DND-41 (cell line): ENCODE data around the gene ZBTB8B.
"Not testable (repeated sequence)": the region's sequence is repeated elsewhere in the genome, so short reads cannot be mapped to it uniquely, and the experiment has no call there.

ENCODE experiments used
- ATAC-seq: fragments of 200-7000 bp; cut with Tn5 transposase; 3 replicates; pipeline ENCODE4 v1.9.1; 2021; ENCODE audit warnings: low read depth; ENCODE audit not compliant: insufficient read depth
- DNase-seq: peaks from one replicate; pipeline ENCODE4 v3.0.0-alpha.2; 2020
- H2AFZ ChIP-seq: 2 replicates; pipeline ENCODE4 v1.6.0; 2012; ENCODE audit warnings: low read depth, low read length
- H3K27ac ChIP-seq: 2 replicates; pipeline ENCODE4 v1.5.1; 2012; ENCODE audit warnings: low read length, inconsistent platforms
- H3K27me3 ChIP-seq: fragments of 200-600 bp; sonication (generic); 2 replicates; pipeline ENCODE4 v1.6.0; 2012; ENCODE audit warnings: low read length, mild to moderate bottlenecking, inconsistent platforms; ENCODE audit not compliant: insufficient read depth, poor library complexity
- H3K36me3 ChIP-seq: 2 replicates; pipeline ENCODE4 v1.5.1; 2012; ENCODE audit warnings: low read length, inconsistent platforms; ENCODE audit not compliant: insufficient read depth
- H3K4me1 ChIP-seq: 2 replicates; pipeline ENCODE4 v1.5.1; 2012; ENCODE audit warnings: mild to moderate bottlenecking, low read length; ENCODE audit not compliant: insufficient read depth
- H3K4me2 ChIP-seq: 2 replicates; pipeline ENCODE4 v1.6.0; 2012; ENCODE audit warnings: mild to moderate bottlenecking, moderate library complexity, low read length, inconsistent platforms; ENCODE audit not compliant: insufficient read depth
- H3K4me3 ChIP-seq, 2 experiments: fragments of 200-600 bp in 1 of 2; shearing (Covaris generic) in 1 of 2; 2 replicates each; pipeline ENCODE4 v1.5.1; 2012 to 2016; ENCODE audit warnings: inconsistent platforms in 2 of 2, low read length in 2 of 2, mild to moderate bottlenecking in 2 of 2, low read depth in 1 of 2, moderate library complexity in 1 of 2
- H3K79me2 ChIP-seq: 2 replicates; pipeline ENCODE4 v1.6.0; 2012; ENCODE audit warnings: low read length, inconsistent platforms; ENCODE audit not compliant: insufficient read depth
- H3K9ac ChIP-seq: 2 replicates; pipeline ENCODE4 v1.6.0; 2012; ENCODE audit warnings: low read depth, mild to moderate bottlenecking, inconsistent platforms, low read length, moderate library complexity
- H3K9me3 ChIP-seq: 2 replicates; pipeline ENCODE4 v1.5.1; 2012; ENCODE audit warnings: low read length, moderate library complexity, mild to moderate bottlenecking, inconsistent platforms; ENCODE audit not compliant: insufficient read depth, severe bottlenecking
- H4K20me1 ChIP-seq: 2 replicates; pipeline ENCODE4 v1.6.0; 2012; ENCODE audit warnings: low read length; ENCODE audit not compliant: insufficient read depth
- CTCF ChIP-seq: IDR thresholded peaks from 2 replicates; pipeline ENCODE4 v1.5.1; 2012; ENCODE audit warnings: borderline replicate concordance, low read length, moderate library complexity, mild to moderate bottlenecking; ENCODE audit not compliant: poor library complexity, severe bottlenecking; ENCODE audit errors: extremely low read depth
- EZH2 ChIP-seq: IDR thresholded peaks from 3 replicates; pipeline ENCODE4 v1.6.1; 2012; ENCODE audit warnings: borderline replicate concordance, low read depth, mild to moderate bottlenecking, moderate library complexity, low read length, inconsistent platforms; ENCODE audit not compliant: severe bottlenecking

Gene ZBTB8B

GRCh38 chr1:32427264-32427963, 37.5 kb upstream of the ZBTB8B start:
- H3K9me3 ChIP-seq: no peaks in the 10 kb centered on the region
- H3K9ac ChIP-seq: no peak overlapping the region
- no peak overlapping the region for H2AFZ ChIP-seq
- peaks cover 29% of the 10 kb centered on the region for H3K27me3 ChIP-seq
- TF ChIP-seq CTCF (no peak), EZH2 (no peak)
- ATAC-seq: no peak
- no peaks in the 10 kb centered on the region for H3K4me1 ChIP-seq
- no peak for DNase-seq
- H4K20me1 ChIP-seq: no peaks in the 10 kb centered on the region
- H3K4me3 ChIP-seq: no peak overlapping the region
- H3K4me2 ChIP-seq: no peak overlapping the region
- H3K27ac ChIP-seq: no peak overlapping the region
- H3K79me2 ChIP-seq: no peaks in the 10 kb centered on the region
- no peaks in the 10 kb centered on the region for H3K36me3 ChIP-seq

- no peaks in the 10 kb centered on the region for H3K79me2 ChIP-seq
These were observed 33.0 kb upstream of the ZBTB8B start for GRCh38 chr1:32431736-32432400.

GRCh38 chr1:32438136-32438535, 26.7 kb upstream of the ZBTB8B start:
- Histone ChIP-seq H3K9ac (no peak overlapping the region), H2AFZ (no peak overlapping the region), H3K79me2 (no peaks in the 10 kb centered on the region), H3K9me3 (no peaks in the 10 kb centered on the region), H3K27ac (no peak overlapping the region), H3K4me1 (no peaks in the 10 kb centered on the region), H3K4me2 (no peak overlapping the region), H4K20me1 (no peaks in the 10 kb centered on the region), H3K4me3 (no peak overlapping the region), H3K27me3 (peaks cover 2% of the 10 kb centered on the region), H3K36me3 (no peaks in the 10 kb centered on the region)
- ATAC-seq: no peak
- TF ChIP-seq CTCF (no peak), EZH2 (no peak)
- no peak for DNase-seq

More at GRCh38 chr1:32431736-32432400, 33.0 kb upstream of the ZBTB8B start:
- DNase-seq (no peak), ATAC-seq (no peak)
- H3K27ac ChIP-seq: no peak overlapping the region
- no peak overlapping the region for H2AFZ ChIP-seq
- no peaks in the 10 kb centered on the region for H3K4me1 ChIP-seq
- no peak overlapping the region for H3K4me2 ChIP-seq
- H3K36me3 ChIP-seq: no peaks in the 10 kb centered on the region
- no peak overlapping the region for H3K4me3 ChIP-seq
- no peak overlapping the region for H3K9ac ChIP-seq
- H3K9me3 ChIP-seq: no peaks in the 10 kb centered on the region
- H4K20me1 ChIP-seq: no peaks in the 10 kb centered on the region
- peaks cover 3% of the 10 kb centered on the region for H3K27me3 ChIP-seq
- TF ChIP-seq CTCF (no peak), EZH2 (no peak)

GRCh38 chr1:32438777-32439176, 26.1 kb upstream of the ZBTB8B start:
- not testable (repeated sequence) for H3K27ac ChIP-seq, H3K4me2 ChIP-seq

GRCh38 chr1:32441467-32441866, 23.4 kb upstream of the ZBTB8B start:
- not testable (repeated sequence) for H3K4me1 ChIP-seq

More at GRCh38 chr1:32438777-32439176, 26.1 kb upstream of the ZBTB8B start:
- H3K36me3 ChIP-seq, H3K79me2 ChIP-seq, H4K20me1 ChIP-seq, H2AFZ ChIP-seq, H3K9me3 ChIP-seq, H3K4me1 ChIP-seq, DNase-seq, ATAC-seq, H3K4me3 ChIP-seq, H3K9ac ChIP-seq, H3K27me3 ChIP-seq: not testable (repeated sequence)

More at GRCh38 chr1:32441467-32441866, 23.4 kb upstream of the ZBTB8B start:
- DNase-seq, H3K4me3 ChIP-seq, H3K36me3 ChIP-seq, H3K9me3 ChIP-seq, ATAC-seq, H2AFZ ChIP-seq, H3K9ac ChIP-seq, H3K4me2 ChIP-seq, H3K27me3 ChIP-seq, H3K27ac ChIP-seq, H3K79me2 ChIP-seq, H4K20me1 ChIP-seq: not testable (repeated sequence)
